Hepatocyte (in vitro differentiated cells): ENCODE data around the gene CDCA3. TPM values are rescaled to one million over a fixed set of nuclear protein-coding genes. Genes with fewer than 3 reads are reported as not detected.
"Not testable (repeated sequence)": the region's sequence is repeated elsewhere in the genome, so short reads cannot be mapped to it uniquely, and the experiment has no call there.

Source experiments
- DNase-seq: peaks from one replicate; pipeline ENCODE4 v3.0.0-alpha.2; 2016; ENCODE audit warnings: low spot score
- H2AFZ ChIP-seq: fragments of 200-600 bp; sonication (generic); 2 replicates; pipeline ENCODE4 v1.6.0; 2016; ENCODE audit warnings: antibody characterized with exemption, mild to moderate bottlenecking
- H3K27ac ChIP-seq: fragments of 200-600 bp; sonication (generic); 2 replicates; pipeline ENCODE4 v1.5.1; 2016; ENCODE audit warnings: mild to moderate bottlenecking
- H3K27me3 ChIP-seq: fragments of 200-600 bp; sonication (generic); 2 replicates; pipeline ENCODE4 v1.6.1; 2016
- H3K36me3 ChIP-seq: fragments of 200-600 bp; sonication (generic); replicated peaks from 2 replicates; pipeline ENCODE4 v1.5.1; 2016; ENCODE audit warnings: low read depth; ENCODE audit not compliant: insufficient read depth
- H3K4me1 ChIP-seq: fragments of 200-600 bp; sonication (generic); 2 replicates; pipeline ENCODE4 v1.5.1; 2016; ENCODE audit warnings: mild to moderate bottlenecking, moderate library complexity; ENCODE audit not compliant: insufficient read depth
- H3K4me2 ChIP-seq: fragments of 200-600 bp; sonication (generic); 2 replicates; pipeline ENCODE4 v1.6.0; 2016
- H3K4me3 ChIP-seq: fragments of 200-600 bp; sonication (generic); 2 replicates; pipeline ENCODE4 v1.5.1; 2016; ENCODE audit warnings: mild to moderate bottlenecking
- H3K79me2 ChIP-seq: fragments of 200-600 bp; sonication (generic); 2 replicates; pipeline ENCODE4 v1.6.0; 2017; ENCODE audit warnings: mild to moderate bottlenecking
- H3K9me2 ChIP-seq: fragments of 200-600 bp; sonication (generic); replicated peaks from 2 replicates; pipeline ENCODE4 v1.6.0; 2017; ENCODE audit warnings: mild to moderate bottlenecking; ENCODE audit not compliant: insufficient read depth
- H3K9me3 ChIP-seq: fragments of 200-600 bp; sonication (generic); 2 replicates; pipeline ENCODE4 v1.5.1; 2016; ENCODE audit warnings: low read depth, mild to moderate bottlenecking
- H4K20me1 ChIP-seq: fragments of 200-600 bp; sonication (generic); 2 replicates; pipeline ENCODE4 v1.6.0; 2016; ENCODE audit warnings: mild to moderate bottlenecking; ENCODE audit not compliant: insufficient read depth, poor library complexity, severe bottlenecking
- CTCF ChIP-seq: fragments of 200-600 bp; sonication (generic); IDR thresholded peaks from 2 replicates; pipeline ENCODE4 v1.5.1; 2016; ENCODE audit warnings: antibody characterized with exemption, mild to moderate bottlenecking; ENCODE audit not compliant: poor library complexity
- EZH2 ChIP-seq: fragments of 200-600 bp; sonication (generic); IDR thresholded peaks from 2 replicates; pipeline ENCODE4 v1.6.1; 2016; ENCODE audit warnings: antibody characterized with exemption, mild to moderate bottlenecking, borderline replicate concordance
- EZH2phosphoT487 ChIP-seq: fragments of 200-600 bp; sonication (generic); IDR thresholded peaks from one replicate; pipeline ENCODE4 v1.6.1; 2018; ENCODE audit warnings: antibody characterized with exemption, mild to moderate bottlenecking, low read depth, moderate library complexity; ENCODE audit not compliant: unreplicated experiment, severe bottlenecking
- WGBS: methylation state at CpG from one replicate; pipeline ENCODE4 v1.1.6; 2016; ENCODE audit warnings: low lambda C conversion rate; ENCODE audit errors: missing lambda C conversion rate; 5-methylcytosine and 5-hydroxymethylcytosine counted together
- polyA plus RNA-seq: library from polyadenylated mRNA; unstranded; fragments of >200 nt; fragmentation: Nextera tagmentation; extraction: Ambion mirVana; gene quantifications from 2 replicates; pipeline ENCODE4 v1.2.1, GENCODE V29; 2016
- total RNA-seq: library from RNA; depleted of rRNA; stranded (reverse); fragments of >200 nt; gene quantifications from 2 replicates; pipeline ENCODE4 v1.2.3, GENCODE V29; 2014

CDCA3 gene
- total and polyA plus RNA-seq, 2 experiments from 2014 or later: 8.5 to 18.2 TPM

GRCh38 chr12:6894321-6894720 is 43.2 kb upstream of the CDCA3 start:
- H3K4me1 ChIP-seq: peaks cover 4% of the 10 kb centered on the region
- H4K20me1 ChIP-seq: no peaks in the 10 kb centered on the region
- no peak overlapping the region for H3K27ac ChIP-seq
- H3K4me2 ChIP-seq: no peak overlapping the region
- no peaks in the 10 kb centered on the region for H3K27me3 ChIP-seq
- no peaks in the 10 kb centered on the region for H3K9me2 ChIP-seq
- no peak overlapping the region for H2AFZ ChIP-seq
- TF ChIP-seq EZH2phosphoT487 (no peak), EZH2 (no peak), CTCF (no peak)
- H3K79me2 ChIP-seq: peaks cover 9% of the 10 kb centered on the region
- no peak for DNase-seq
- WGBS: 94% methylated on average over 3 of the region's 3 CpGs
- no peaks in the 10 kb centered on the region for H3K9me3 ChIP-seq
- H3K4me3 ChIP-seq: no peak overlapping the region
- no peaks in the 10 kb centered on the region for H3K36me3 ChIP-seq

- H4K20me1 ChIP-seq, H3K4me2 ChIP-seq, H3K9me2 ChIP-seq, H3K27ac ChIP-seq, H3K9me3 ChIP-seq, DNase-seq, H3K4me3 ChIP-seq, H3K4me1 ChIP-seq, H3K27me3 ChIP-seq, H3K36me3 ChIP-seq, H2AFZ ChIP-seq, H3K79me2 ChIP-seq: not testable (repeated sequence)
- 90% methylated on average over 3 of the region's 3 CpGs for WGBS
These were observed 41.6 kb upstream of the CDCA3 start for GRCh38 chr12:6892683-6893082.

GRCh38 chr12:6891646-6892001 is 40.5 kb upstream of the CDCA3 start:
- Histone ChIP-seq H4K20me1 (no peaks in the 10 kb centered on the region), H3K4me3 (peak overlapping the region; percentile 32), H3K4me1 (peaks cover 15% of the 10 kb centered on the region), H3K36me3 (no peaks in the 10 kb centered on the region), H3K9me2 (no peaks in the 10 kb centered on the region), H3K27ac (peak overlapping the region; percentile 96), H3K4me2 (peak overlapping the region; percentile 81), H3K27me3 (no peaks in the 10 kb centered on the region), H2AFZ (peak overlapping the region; percentile 90), H3K79me2 (peaks cover 9% of the 10 kb centered on the region), H3K9me3 (no peaks in the 10 kb centered on the region)
- TF ChIP-seq CTCF: no peak
- no peak for TF ChIP-seq EZH2phosphoT487
- TF ChIP-seq EZH2: no peak
- 98% methylated on average over 5 of the region's 5 CpGs for WGBS
- DNase-seq: no peak

- Histone ChIP-seq H3K4me3 (peak overlapping the region; percentile 32), H3K27me3 (no peaks in the 10 kb centered on the region), H3K36me3 (no peaks in the 10 kb centered on the region), H3K79me2 (peaks cover 9% of the 10 kb centered on the region), H3K4me1 (peaks cover 15% of the 10 kb centered on the region), H3K27ac (peak overlapping the region; percentile 96), H3K9me3 (no peaks in the 10 kb centered on the region), H3K9me2 (no peaks in the 10 kb centered on the region), H3K4me2 (peak overlapping the region; percentile 81), H2AFZ (peak overlapping the region; percentile 90), H4K20me1 (no peaks in the 10 kb centered on the region)
- TF ChIP-seq CTCF (peak; percentile 85), EZH2phosphoT487 (no peak)
- DNase-seq: peak; percentile 99
- 5% methylated on average over 68 of the region's 68 CpGs for WGBS
These were observed 39.9 kb upstream of the CDCA3 start for GRCh38 chr12:6890789-6891645.

- DNase-seq, H3K36me3 ChIP-seq, H4K20me1 ChIP-seq, H3K4me3 ChIP-seq, H3K79me2 ChIP-seq, H3K27me3 ChIP-seq, H3K9me3 ChIP-seq, H3K9me2 ChIP-seq: not testable (repeated sequence)
- Histone ChIP-seq H3K27ac (peak overlapping the region; percentile 94), H2AFZ (peak overlapping the region; percentile 80), H3K4me2 (peak overlapping the region; percentile 75), H3K4me1 (peaks cover 15% of the 10 kb centered on the region)
- 97% methylated on average over 20 of the region's 21 CpGs for WGBS
These were observed 38.9 kb upstream of the CDCA3 start for GRCh38 chr12:6889775-6890573.

GRCh38 chr12:6888794-6889193 is 37.7 kb upstream of the CDCA3 start:
- WGBS: 69% methylated on average over 7 of the region's 7 CpGs
- not testable (repeated sequence) for H4K20me1 ChIP-seq, H3K4me2 ChIP-seq, H3K4me3 ChIP-seq, H3K9me2 ChIP-seq, H3K36me3 ChIP-seq, H3K27me3 ChIP-seq, DNase-seq, H3K9me3 ChIP-seq, H3K79me2 ChIP-seq, H2AFZ ChIP-seq
- H3K4me1 ChIP-seq: peaks cover 15% of the 10 kb centered on the region
- H3K27ac ChIP-seq: peak overlapping the region; percentile 93
